HCT116 (cell line): ENCODE results near the gene RPL41. TPM values are rescaled to one million over a fixed set of nuclear protein-coding genes. Genes with fewer than 3 reads are reported as not detected.

Source experiments
- ATAC-seq: fragments of 200-7000 bp; cut with Tn5 transposase; 2 replicates; pipeline ENCODE4 v1.9.1; 2020; ENCODE audit warnings: mild to moderate bottlenecking, moderate library complexity
- BruUV-seq: library from RNA; stranded (reverse); fragments of 400-500 nt; replicated peaks from 2 replicates; lab custom pipeline; 2021; lab: Mats Ljungman, UMichigan
- CTCF ChIA-PET: fragments of 300-600 bp; sonication (Branson Sonifier 250); formaldehyde crosslinking; loops from one replicate; lab custom pipeline; 2021; ENCODE audit warnings: antibody characterized with exemption; lab: Charles Lee
- POLR2A ChIA-PET: fragments of 300-600, 350-600 bp; sonication (Branson Sonifier 250); formaldehyde crosslinking; loops from one replicate; lab custom pipeline; 2021; ENCODE audit warnings: antibody characterized with exemption; lab: Charles Lee
- RAD21 ChIA-PET, 2 experiments: fragments of 300-600 bp; sonication (Branson Sonifier 250); formaldehyde crosslinking; loops; one replicate each; lab custom pipeline; 2023; ENCODE audit warnings: low total read pairs in 2 of 2; ENCODE audit not compliant: uncharacterized antibody in 2 of 2, unreplicated experiment in 2 of 2, low non-redundant PET in 1 of 2; lab: Charles Lee
- DNase-seq: peaks from one replicate; pipeline ENCODE4 v3.0.0-alpha.2; 2010; ENCODE audit warnings: low read depth, low spot score
- H2AFZ ChIP-seq: fragments of 200-600 bp; shearing (Covaris generic), sonication (generic); 2 replicates; pipeline ENCODE4 v1.6.1; 2017; ENCODE audit warnings: low read depth, mixed run types, mixed read lengths, antibody characterized with exemption, low read length; ENCODE audit not compliant: poor library complexity, severe bottlenecking
- H3K27ac ChIP-seq: 2 replicates; pipeline ENCODE4 v1.5.1; 2012; ENCODE audit warnings: low read depth, low read length
- H3K27me3 ChIP-seq: fragments of 200-600 bp; sonication (generic); 2 replicates; pipeline ENCODE4 v1.6.1; 2016; ENCODE audit warnings: mixed run types, low read length, mixed read lengths; ENCODE audit not compliant: insufficient read depth
- H3K36me3 ChIP-seq, 2 experiments: fragments of 200-500 bp in 1 of 2; fragments of 200-600 bp in 1 of 2; sonication (Bioruptor generic) in 1 of 2; sonication (generic) in 1 of 2; 2 replicates each; pipeline versions ENCODE4 v1.5.1 to v1.6.1; 2014 to 2016; ENCODE audit warnings: low read length in 2 of 2, inconsistent platforms in 1 of 2, mixed read lengths in 1 of 2, mixed run types in 1 of 2; ENCODE audit not compliant: insufficient read depth in 2 of 2, control insufficient read depth in 1 of 2
- H3K4me1 ChIP-seq, 2 experiments: fragments of 200-600 bp in 1 of 2; sonication (generic) in 1 of 2; 2 replicates each; pipeline versions ENCODE4 v1.5.1 to v1.6.1; 2012 to 2017; ENCODE audit warnings: low read length in 2 of 2, inconsistent platforms in 1 of 2, mild to moderate bottlenecking in 1 of 2, mixed read lengths in 1 of 2, mixed run types in 1 of 2, moderate library complexity in 1 of 2; ENCODE audit not compliant: insufficient read depth in 2 of 2, control insufficient read depth in 1 of 2
- H3K4me2 ChIP-seq: fragments of 200-600 bp; sonication (generic); 2 replicates; pipeline ENCODE4 v1.6.1; 2017; ENCODE audit warnings: mixed run types, low read length, mixed read lengths
- H3K4me3 ChIP-seq, 2 experiments: fragments of 200-600 bp in 1 of 2; sonication (generic) in 1 of 2; replicated peaks in 1 of 2; 2 replicates each; pipeline ENCODE4 v1.5.1; 2011 to 2016; ENCODE audit warnings: low read length in 2 of 2, control low read depth in 1 of 2, low read depth in 1 of 2, mild to moderate bottlenecking in 1 of 2, mixed read lengths in 1 of 2, mixed run types in 1 of 2
- H3K79me2 ChIP-seq: fragments of 200-600 bp; sonication (generic); 2 replicates; pipeline ENCODE4 v1.6.1; 2017; ENCODE audit warnings: mild to moderate bottlenecking, mixed run types, low read length, moderate library complexity, mixed read lengths; ENCODE audit not compliant: insufficient read depth
- H3K9ac ChIP-seq: fragments of 200-600 bp; sonication (generic); 2 replicates; pipeline ENCODE4 v1.6.1; 2016; ENCODE audit warnings: low read length, mixed read lengths
- H3K9me2 ChIP-seq: fragments of 200-600 bp; sonication (generic), shearing (Covaris generic); 2 replicates; pipeline ENCODE4 v1.6.1; 2017; ENCODE audit warnings: mixed run types, mild to moderate bottlenecking, moderate library complexity; ENCODE audit not compliant: insufficient read depth
- H3K9me3 ChIP-seq, 2 experiments: fragments of 200-500 bp in 1 of 2; fragments of 200-600 bp in 1 of 2; sonication (Bioruptor generic) in 1 of 2; sonication (generic) in 1 of 2; 2 replicates each; pipeline ENCODE4 v1.6.1; 2014 to 2017; ENCODE audit warnings: low read length in 2 of 2, mixed read lengths in 2 of 2, inconsistent platforms in 1 of 2, low read depth in 1 of 2, mild to moderate bottlenecking in 1 of 2, mixed run types in 1 of 2, moderate library complexity in 1 of 2; ENCODE audit not compliant: control insufficient read depth in 1 of 2, insufficient read depth in 1 of 2
- H4K20me1 ChIP-seq: fragments of 200-600 bp; sonication (generic), shearing (Covaris generic); 2 replicates; pipeline ENCODE4 v1.6.1; 2017; ENCODE audit warnings: mixed run types, mild to moderate bottlenecking, moderate library complexity; ENCODE audit not compliant: insufficient read depth
- EZH2phosphoT487 ChIP-seq: fragments of 200-600 bp; IDR thresholded peaks from 2 replicates; pipeline ENCODE4 v1.6.1; 2018; ENCODE audit warnings: antibody characterized with exemption, borderline replicate concordance
- MAX ChIP-seq: IDR thresholded peaks from 2 replicates; pipeline ENCODE4 v1.6.1; 2012
- REST ChIP-seq: IDR thresholded peaks from 2 replicates; pipeline ENCODE4 v1.6.1; 2012; ENCODE audit warnings: low read depth
- ZBTB33 ChIP-seq: IDR thresholded peaks from 2 replicates; pipeline ENCODE4 v1.6.1; 2011; ENCODE audit warnings: mild to moderate bottlenecking, low read length, moderate library complexity; ENCODE audit not compliant: insufficient replicate concordance; ENCODE audit errors: extremely low read depth
- intact Hi-C: fragments of 100-400 bp; cut with micrococcal nuclease; formaldehyde crosslinking; loops from 2 replicates; pipeline ENCODE4 v1.10.0; 2022
- total RNA-seq: library from RNA; stranded (reverse); gene quantifications from one replicate; pipeline ENCODE4 v1.2.1, GENCODE V29; 2021; ENCODE audit not compliant: unreplicated experiment

RPL41 gene
- total RNA-seq, 1 experiment from 2014 or later: 4,327 TPM

GRCh38 chr12:56137853-56138571 lies 21.6 kb downstream of the RPL41 start:
- no peaks in the 10 kb centered on the region for H3K9me2 ChIP-seq
- TF ChIP-seq EZH2phosphoT487: no peak
- no peak for TF ChIP-seq ZBTB33
- no peak for TF ChIP-seq MAX
- TF ChIP-seq REST: no peak
- CTCF ChIA-PET: no interaction called here

More at GRCh38 chr12:56137853-56138571, 21.6 kb downstream of the RPL41 start:
- H3K4me1 ChIP-seq: no peaks in the 10 kb centered on the region
- RAD21 ChIA-PET: no interaction called here
- H3K27ac ChIP-seq: no peak overlapping the region
- H3K4me3 ChIP-seq: no peak overlapping the region
- no peak for ATAC-seq
- POLR2A ChIA-PET: interaction anchor here (0.9 kb wide), 1 partner anchor 10 kb away, joined by 3 read pairs; the partner anchor contains the start of gene ESYT1
- TSS peak; percentile 4 for BruUV-seq
- no peak for DNase-seq
- H3K27me3 ChIP-seq: no peaks in the 10 kb centered on the region
- H3K4me2 ChIP-seq: no peak overlapping the region
- no peak overlapping the region for H2AFZ ChIP-seq
- no peaks in the 10 kb centered on the region for H3K9me3 ChIP-seq
- H3K9ac ChIP-seq: no peak overlapping the region
- H4K20me1 ChIP-seq: no peaks in the 10 kb centered on the region
- intact Hi-C loops: no loop called here
- no peaks in the 10 kb centered on the region for H3K79me2 ChIP-seq
- peaks cover 40 to 70% of the 10 kb centered on the region in 2 experiments for H3K36me3 ChIP-seq
